ENCODE data around the gene ABCC11.

GRCh38 chr16:48215738-48216137 is 31.6 kb downstream of the ABCC11 start:
- no peak for TF ChIP-seq POLR2A (IDR thresholded peaks at IDR 0.05)
- TF ChIP-seq CTCF (IDR thresholded peaks at IDR 0.05): no peak
